K562 (cell line): ENCODE data around the gene SPATA25. TPM values are rescaled to one million over a fixed set of nuclear protein-coding genes. Genes with fewer than 3 reads are reported as not detected.

Experiments
- BDP1 ChIP-seq: IDR thresholded peaks from 3 replicates; pipeline ENCODE4 v1.6.1; 2011; ENCODE audit not compliant: insufficient read length, insufficient read depth
- C11orf30 ChIP-seq: fragments of 450-650 bp; IDR thresholded peaks from 2 replicates; pipeline ENCODE4 v1.6.1; 2016; ENCODE audit warnings: low read depth, mild to moderate bottlenecking
- DDX20 ChIP-seq: fragments of 450-650 bp; IDR thresholded peaks from 2 replicates; pipeline ENCODE4 v1.6.1; 2016; ENCODE audit warnings: missing genetic modification characterization, low read depth, mild to moderate bottlenecking, missing compliant biosample characterization, moderate library complexity
- EP300 ChIP-seq: IDR thresholded peaks from 2 replicates; pipeline ENCODE4 v1.6.1; 2012; ENCODE audit warnings: low read length, improper control_type of control experiment
- HNRNPLL ChIP-seq: fragments of 200-400 bp; formaldehyde crosslinking; IDR thresholded peaks from 2 replicates; pipeline ENCODE4 v1.6.1; 2017; ENCODE audit warnings: low read length, low read depth, mild to moderate bottlenecking; ENCODE audit not compliant: poor library complexity, severe bottlenecking
- KAT7 ChIP-seq: sonication (generic); formaldehyde crosslinking; IDR thresholded peaks from 2 replicates; pipeline ENCODE4 v1.8.0; 2022; ENCODE audit warnings: missing genetic modification reagents, mild to moderate bottlenecking, borderline replicate concordance
- KDM4B ChIP-seq, 2 experiments: fragments of 450-650 bp in 1 of 2; sonication (generic) in 1 of 2; IDR thresholded peaks; 2 replicates each; pipeline ENCODE4 v1.6.1; 2016 to 2017; ENCODE audit warnings: borderline replicate concordance in 2 of 2, antibody characterized with exemption in 1 of 2, low read depth in 1 of 2, mild to moderate bottlenecking in 1 of 2
- KLF10 ChIP-seq: fragments of 250-450 bp; sonication (Bioruptor Pico); IDR thresholded peaks from 2 replicates; pipeline ENCODE4 v1.6.1; 2021; ENCODE audit warnings: matching md5 sums
- MTA1 ChIP-seq: fragments of 450-650 bp; IDR thresholded peaks from 2 replicates; pipeline ENCODE4 v1.6.1; 2017; ENCODE audit warnings: borderline replicate concordance
- PHB2 ChIP-seq: fragments of 450-650 bp; IDR thresholded peaks from 2 replicates; pipeline ENCODE4 v1.6.1; 2017; ENCODE audit warnings: low read depth
- RUNX1 ChIP-seq: sonication (generic); IDR thresholded peaks from 2 replicates; pipeline ENCODE4 v1.6.1; 2016; ENCODE audit warnings: antibody characterized with exemption, low read depth
- STAT5A ChIP-seq: IDR thresholded peaks from 2 replicates; pipeline ENCODE4 v1.6.1; 2012; ENCODE audit warnings: low read length, inconsistent platforms, borderline replicate concordance
- SUPT5H ChIP-seq: fragments of 450-650 bp; IDR thresholded peaks from 2 replicates; pipeline ENCODE4 v1.6.1; 2016
- TBP ChIP-seq: optimal IDR thresholded peaks from 2 replicates; pipeline ENCODE3; 2011; ENCODE audit warnings: low read depth, low read length, improper control_type of control experiment
- WHSC1 ChIP-seq: IDR thresholded peaks from one replicate; pipeline ENCODE4 v1.6.1; 2012; ENCODE audit warnings: low read length, control low read depth, inconsistent platforms
- ZBTB8A ChIP-seq: fragments of 450-650 bp; IDR thresholded peaks from 2 replicates; pipeline ENCODE4 v1.6.1; 2018; ENCODE audit warnings: mild to moderate bottlenecking, moderate library complexity; ENCODE audit not compliant: partially characterized antibody
- ZEB2 ChIP-seq: fragments of 450-650 bp; IDR thresholded peaks from 2 replicates; pipeline ENCODE4 v1.6.1; 2016
- ZNF75A ChIP-seq: fragments of 450-650 bp; formaldehyde crosslinking; IDR thresholded peaks from 2 replicates; pipeline ENCODE4 v1.4.0; 2020; ENCODE audit warnings: mild to moderate bottlenecking
- polyA plus RNA-seq, 8 experiments: library from polyadenylated mRNA; depleted of rRNA in 4 of 8; stranded (reverse) in 5 of 8; unstranded in 3 of 8; fragments of >200 nt; fragmentation: Nextera tagmentation in 2 of 8; fragmentation: Illumina TruSeq in 1 of 8; extraction: Ambion mirVana in 2 of 8; extraction: Trizol in 1 of 8; gene quantifications; 2 replicates each; pipeline versions ENCODE4 v1.2.1 to v1.2.3, GENCODE V29; 2011 to 2014; ENCODE audit warnings: inconsistent platforms in 1 of 8, missing spikeins in 1 of 8
- total RNA-seq, 7 experiments: library from RNA; depleted of rRNA in 6 of 7; stranded (reverse); fragments of >200 nt in 6 of 7; fragmentation: Illumina TruSeq in 2 of 7; extraction: Trizol in 2 of 7; gene quantifications; 2 replicates each; pipeline versions ENCODE4 v1.2.1 to v1.2.3, GENCODE V29; 2011 to 2021; ENCODE audit warnings: low replicate concordance in 1 of 7
- TF ChIP-seq, protein P1 (sequence below): fragments of 250-450 bp; sonication (Bioruptor Pico); IDR thresholded peaks from 2 replicates; pipeline ENCODE4 v1.4.0; 2020; ENCODE audit warnings: mild to moderate bottlenecking, moderate library complexity
- TF ChIP-seq, protein P2 (sequence below): fragments of 450-650 bp; IDR thresholded peaks from 2 replicates; pipeline ENCODE4 v1.6.1; 2016; ENCODE audit warnings: missing biosample characterization, missing genetic modification characterization
- TF ChIP-seq, protein P3 (sequence below): fragments of 450-650 bp; formaldehyde crosslinking; IDR thresholded peaks from 2 replicates; pipeline ENCODE4 v1.4.0; 2020; ENCODE audit warnings: mild to moderate bottlenecking, mixed read lengths
- TF ChIP-seq, protein P4 (sequence below): fragments of 450-650 bp; IDR thresholded peaks from one replicate; pipeline ENCODE4 v1.6.1; 2018; ENCODE audit warnings: mild to moderate bottlenecking, moderate library complexity; ENCODE audit not compliant: partially characterized antibody

SPATA25 gene
- total and polyA plus RNA-seq, 9 of the 15 experiments (the other 6 are each of a cell fraction or from before 2014, with no cell fraction given) = 0.21 to 0.95 (median 0.53) TPM; not detected in 3

DNA sequence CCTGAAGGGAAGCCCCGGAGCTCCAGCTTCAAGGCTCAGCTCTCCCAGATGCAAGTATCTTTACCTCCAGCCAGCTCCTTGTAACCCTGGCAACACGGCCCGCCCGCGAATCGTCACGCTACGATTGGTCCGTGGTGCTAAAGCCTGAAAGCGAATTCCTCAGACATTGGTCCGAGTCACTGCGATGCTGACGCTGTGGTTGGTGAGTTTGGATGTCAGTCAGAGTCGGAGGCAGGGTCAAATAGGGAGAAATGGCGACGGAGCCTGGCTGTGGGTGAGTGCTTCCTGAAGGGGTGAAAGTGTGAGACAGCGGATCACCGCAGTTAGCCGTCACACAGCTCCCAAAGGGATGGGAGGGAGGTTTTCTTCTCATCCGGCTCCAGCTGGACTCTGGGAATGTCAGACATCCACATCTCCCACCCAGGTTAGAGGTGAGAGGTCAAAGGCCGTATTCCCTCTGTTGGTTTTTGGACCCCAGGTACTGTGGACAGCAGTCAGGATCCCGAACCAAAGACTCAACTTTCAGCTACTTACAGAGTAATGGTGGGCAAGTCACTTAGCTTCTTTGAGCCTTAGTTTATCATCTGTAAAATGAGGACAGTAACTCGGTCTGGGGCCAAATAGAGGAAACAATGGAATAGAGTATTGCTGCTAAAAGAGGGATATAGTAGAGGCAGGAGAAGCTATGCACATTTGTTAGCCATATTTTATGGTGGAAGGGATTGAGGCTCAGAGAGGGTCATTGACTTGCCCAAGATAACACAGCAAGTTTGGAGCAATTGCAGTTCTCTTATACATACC lies 6.2 kb downstream of the SPATA25 start, which contains the start of gene ZSWIM1 (continued):
- no peak for TF ChIP-seq KDM4B (IDR thresholded peaks at IDR 0.05; ENCODE audit: borderline replicate concordance in 2 of 2, low read depth in 1 of 2)
- TF ChIP-seq, protein P1, sequence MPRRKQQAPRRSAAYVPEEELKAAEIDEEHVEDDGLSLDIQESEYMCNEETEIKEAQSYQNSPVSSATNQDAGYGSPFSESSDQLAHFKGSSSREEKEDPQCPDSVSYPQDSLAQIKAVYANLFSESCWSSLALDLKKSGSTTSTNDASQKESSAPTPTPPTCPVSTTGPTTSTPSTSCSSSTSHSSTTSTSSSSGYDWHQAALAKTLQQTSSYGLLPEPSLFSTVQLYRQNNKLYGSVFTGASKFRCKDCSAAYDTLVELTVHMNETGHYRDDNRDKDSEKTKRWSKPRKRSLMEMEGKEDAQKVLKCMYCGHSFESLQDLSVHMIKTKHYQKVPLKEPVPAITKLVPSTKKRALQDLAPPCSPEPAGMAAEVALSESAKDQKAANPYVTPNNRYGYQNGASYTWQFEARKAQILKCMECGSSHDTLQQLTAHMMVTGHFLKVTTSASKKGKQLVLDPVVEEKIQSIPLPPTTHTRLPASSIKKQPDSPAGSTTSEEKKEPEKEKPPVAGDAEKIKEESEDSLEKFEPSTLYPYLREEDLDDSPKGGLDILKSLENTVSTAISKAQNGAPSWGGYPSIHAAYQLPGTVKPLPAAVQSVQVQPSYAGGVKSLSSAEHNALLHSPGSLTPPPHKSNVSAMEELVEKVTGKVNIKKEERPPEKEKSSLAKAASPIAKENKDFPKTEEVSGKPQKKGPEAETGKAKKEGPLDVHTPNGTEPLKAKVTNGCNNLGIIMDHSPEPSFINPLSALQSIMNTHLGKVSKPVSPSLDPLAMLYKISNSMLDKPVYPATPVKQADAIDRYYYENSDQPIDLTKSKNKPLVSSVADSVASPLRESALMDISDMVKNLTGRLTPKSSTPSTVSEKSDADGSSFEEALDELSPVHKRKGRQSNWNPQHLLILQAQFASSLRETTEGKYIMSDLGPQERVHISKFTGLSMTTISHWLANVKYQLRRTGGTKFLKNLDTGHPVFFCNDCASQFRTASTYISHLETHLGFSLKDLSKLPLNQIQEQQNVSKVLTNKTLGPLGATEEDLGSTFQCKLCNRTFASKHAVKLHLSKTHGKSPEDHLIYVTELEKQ (CRISPR knock-in tag) = no peak
- no peak for TF ChIP-seq WHSC1
- TF ChIP-seq C11orf30 = peak; percentile 68
- 0 out of 2 replicates have a peak, but pooled peaks have one; percentile 10 for TF ChIP-seq STAT5A
- TF ChIP-seq RUNX1 = no peak
- TF ChIP-seq, protein P2, sequence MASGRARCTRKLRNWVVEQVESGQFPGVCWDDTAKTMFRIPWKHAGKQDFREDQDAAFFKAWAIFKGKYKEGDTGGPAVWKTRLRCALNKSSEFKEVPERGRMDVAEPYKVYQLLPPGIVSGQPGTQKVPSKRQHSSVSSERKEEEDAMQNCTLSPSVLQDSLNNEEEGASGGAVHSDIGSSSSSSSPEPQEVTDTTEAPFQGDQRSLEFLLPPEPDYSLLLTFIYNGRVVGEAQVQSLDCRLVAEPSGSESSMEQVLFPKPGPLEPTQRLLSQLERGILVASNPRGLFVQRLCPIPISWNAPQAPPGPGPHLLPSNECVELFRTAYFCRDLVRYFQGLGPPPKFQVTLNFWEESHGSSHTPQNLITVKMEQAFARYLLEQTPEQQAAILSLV (tag) = no peak; the same call in 1 of the 2 replicates
- TF ChIP-seq SUPT5H = peak; percentile 95
- TF ChIP-seq KAT7 (CRISPR knock-in tag) = 0 out of 2 replicates have a peak, but pooled peaks have one; percentile 55
- no peak for TF ChIP-seq KLF10 (CRISPR knock-in tag)
- TF ChIP-seq MTA1 = 0 out of 2 replicates have a peak, but pooled peaks have one; percentile 38
- TF ChIP-seq, protein P3, sequence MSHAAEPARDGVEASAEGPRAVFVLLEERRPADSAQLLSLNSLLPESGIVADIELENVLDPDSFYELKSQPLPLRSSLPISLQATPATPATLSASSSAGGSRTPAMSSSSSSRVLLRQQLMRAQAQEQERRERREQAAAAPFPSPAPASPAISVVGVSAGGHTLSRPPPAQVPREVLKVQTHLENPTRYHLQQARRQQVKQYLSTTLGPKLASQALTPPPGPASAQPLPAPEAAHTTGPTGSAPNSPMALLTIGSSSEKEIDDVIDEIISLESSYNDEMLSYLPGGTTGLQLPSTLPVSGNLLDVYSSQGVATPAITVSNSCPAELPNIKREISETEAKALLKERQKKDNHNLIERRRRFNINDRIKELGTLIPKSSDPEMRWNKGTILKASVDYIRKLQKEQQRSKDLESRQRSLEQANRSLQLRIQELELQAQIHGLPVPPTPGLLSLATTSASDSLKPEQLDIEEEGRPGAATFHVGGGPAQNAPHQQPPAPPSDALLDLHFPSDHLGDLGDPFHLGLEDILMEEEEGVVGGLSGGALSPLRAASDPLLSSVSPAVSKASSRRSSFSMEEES (CRISPR knock-in tag) = no peak
- no peak for TF ChIP-seq HNRNPLL
- TF ChIP-seq TBP = peak; percentile 97
- no peak for TF ChIP-seq ZBTB8A
- no peak for TF ChIP-seq EP300
- TF ChIP-seq DDX20 = no peak
- TF ChIP-seq, protein P4, sequence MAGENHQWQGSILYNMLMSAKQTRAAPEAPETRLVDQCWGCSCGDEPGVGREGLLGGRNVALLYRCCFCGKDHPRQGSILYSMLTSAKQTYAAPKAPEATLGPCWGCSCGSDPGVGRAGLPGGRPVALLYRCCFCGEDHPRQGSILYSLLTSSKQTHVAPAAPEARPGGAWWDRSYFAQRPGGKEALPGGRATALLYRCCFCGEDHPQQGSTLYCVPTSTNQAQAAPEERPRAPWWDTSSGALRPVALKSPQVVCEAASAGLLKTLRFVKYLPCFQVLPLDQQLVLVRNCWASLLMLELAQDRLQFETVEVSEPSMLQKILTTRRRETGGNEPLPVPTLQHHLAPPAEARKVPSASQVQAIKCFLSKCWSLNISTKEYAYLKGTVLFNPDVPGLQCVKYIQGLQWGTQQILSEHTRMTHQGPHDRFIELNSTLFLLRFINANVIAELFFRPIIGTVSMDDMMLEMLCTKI = no peak
- TF ChIP-seq ZEB2 = no peak
- no peak; the same call in 1 of the 2 replicates for TF ChIP-seq PHB2
- TF ChIP-seq BDP1 = no peak
- no peak for TF ChIP-seq ZNF75A
